ENCODE measurements around the gene CCDC146.
"Not testable (repeated sequence)": the region's sequence is repeated elsewhere in the genome, so short reads cannot be mapped to it uniquely, and the experiment has no call there.

CCDC146 gene

GRCh38 chr7:77330169-77330882, 207.9 kb downstream of the CCDC146 start:
- no peak for DNase-seq (ENCODE audit: low spot score)

- no peak for DNase-seq (ENCODE audit: low spot score)
Measured at GRCh38 chr7:77331938-77332695, 209.7 kb downstream of the CCDC146 start.

GRCh38 chr7:77334039-77334438, 211.6 kb downstream of the CCDC146 start:
- DNase-seq (ENCODE audit: low spot score): not testable (repeated sequence)

- no peak for DNase-seq (ENCODE audit: low spot score)
Measured at GRCh38 chr7:77335581-77335980, 213.2 kb downstream of the CCDC146 start.

- DNase-seq (ENCODE audit: low spot score): no peak
Measured at GRCh38 chr7:77337456-77337990, 215.1 kb downstream of the CCDC146 start.

- no peak for DNase-seq (ENCODE audit: low spot score)
Measured at GRCh38 chr7:77338260-77338659, 215.8 kb downstream of the CCDC146 start.

GRCh38 chr7:77338883-77339629, 216.6 kb downstream of the CCDC146 start:
- no peak for DNase-seq (ENCODE audit: low spot score)

GRCh38 chr7:77339726-77340125, 217.3 kb downstream of the CCDC146 start:
- DNase-seq (ENCODE audit: low spot score): no peak
